ENCODE results near the gene MKNK1.
A peak's percentile ranks its signal among the peaks of the same experiment; 100 is the strongest.

The MKNK1 gene

DNA sequence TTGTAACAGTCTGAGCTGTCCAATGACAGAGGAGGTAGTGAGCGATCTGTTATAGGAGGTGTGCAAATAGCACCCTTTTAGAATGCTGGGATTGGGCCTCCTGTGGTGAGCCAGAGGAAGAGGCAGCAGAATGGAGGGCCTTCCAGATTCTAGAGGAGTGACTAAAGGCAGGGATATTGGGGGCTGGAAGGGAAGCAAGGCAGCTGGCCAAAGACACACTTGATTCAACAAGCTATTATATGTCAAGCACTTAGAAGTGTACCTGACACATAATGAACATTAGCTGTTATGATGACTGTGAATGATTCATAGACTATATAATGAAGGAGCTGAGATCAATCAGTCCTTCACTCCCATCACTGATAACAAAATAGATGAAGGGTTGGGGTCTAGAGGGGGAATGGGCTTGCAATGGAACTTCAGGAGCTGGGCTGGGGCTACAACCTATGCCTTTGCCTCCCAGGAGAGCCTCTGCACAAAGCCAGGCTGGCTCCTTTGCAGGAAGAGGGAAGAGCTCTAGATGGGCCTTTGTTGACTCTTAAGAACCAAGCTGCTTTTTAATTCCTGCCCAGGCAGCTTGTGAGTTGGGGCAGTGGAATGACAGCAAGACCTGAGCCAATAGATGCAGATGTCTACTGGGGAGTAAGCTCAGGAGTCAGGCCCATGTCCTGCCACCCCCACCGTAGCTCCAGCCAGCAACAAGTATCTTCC lies 2.3 kb upstream of the MKNK1 start:
- no peak overlapping the region for H3K4me3 ChIP-seq (ENCODE audit: low read depth, low read length)
- TF ChIP-seq, protein P1, sequence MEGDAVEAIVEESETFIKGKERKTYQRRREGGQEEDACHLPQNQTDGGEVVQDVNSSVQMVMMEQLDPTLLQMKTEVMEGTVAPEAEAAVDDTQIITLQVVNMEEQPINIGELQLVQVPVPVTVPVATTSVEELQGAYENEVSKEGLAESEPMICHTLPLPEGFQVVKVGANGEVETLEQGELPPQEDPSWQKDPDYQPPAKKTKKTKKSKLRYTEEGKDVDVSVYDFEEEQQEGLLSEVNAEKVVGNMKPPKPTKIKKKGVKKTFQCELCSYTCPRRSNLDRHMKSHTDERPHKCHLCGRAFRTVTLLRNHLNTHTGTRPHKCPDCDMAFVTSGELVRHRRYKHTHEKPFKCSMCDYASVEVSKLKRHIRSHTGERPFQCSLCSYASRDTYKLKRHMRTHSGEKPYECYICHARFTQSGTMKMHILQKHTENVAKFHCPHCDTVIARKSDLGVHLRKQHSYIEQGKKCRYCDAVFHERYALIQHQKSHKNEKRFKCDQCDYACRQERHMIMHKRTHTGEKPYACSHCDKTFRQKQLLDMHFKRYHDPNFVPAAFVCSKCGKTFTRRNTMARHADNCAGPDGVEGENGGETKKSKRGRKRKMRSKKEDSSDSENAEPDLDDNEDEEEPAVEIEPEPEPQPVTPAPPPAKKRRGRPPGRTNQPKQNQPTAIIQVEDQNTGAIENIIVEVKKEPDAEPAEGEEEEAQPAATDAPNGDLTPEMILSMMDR (IDR thresholded peaks at IDR 0.05; ENCODE audit: low read depth, low read length) = no peak

DNA sequence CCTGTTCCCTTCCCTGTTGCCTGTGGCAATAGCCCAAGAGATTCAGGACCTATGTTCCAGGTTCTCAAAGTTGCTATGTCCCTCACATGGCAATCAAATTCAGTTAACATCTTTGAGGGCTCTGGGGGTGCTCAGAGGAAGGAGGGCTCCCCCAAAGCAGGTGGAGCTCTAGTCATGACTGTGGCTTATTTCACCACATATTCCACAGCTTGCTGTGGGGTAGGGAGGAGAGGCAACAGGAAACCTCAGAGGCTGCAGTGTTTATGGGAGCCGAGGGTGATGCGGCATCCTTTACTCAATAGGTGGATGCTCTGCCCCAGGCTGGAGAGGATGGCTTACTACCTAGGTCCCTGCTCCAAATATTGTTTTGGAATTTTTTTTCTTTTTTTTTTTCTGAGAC lies 1.2 kb upstream of the MKNK1 start:
- no peak overlapping the region for H3K4me3 ChIP-seq (ENCODE audit: low read depth, low read length)
- TF ChIP-seq, protein P1 (IDR thresholded peaks at IDR 0.05; ENCODE audit: low read depth, low read length) = no peak

DNA sequence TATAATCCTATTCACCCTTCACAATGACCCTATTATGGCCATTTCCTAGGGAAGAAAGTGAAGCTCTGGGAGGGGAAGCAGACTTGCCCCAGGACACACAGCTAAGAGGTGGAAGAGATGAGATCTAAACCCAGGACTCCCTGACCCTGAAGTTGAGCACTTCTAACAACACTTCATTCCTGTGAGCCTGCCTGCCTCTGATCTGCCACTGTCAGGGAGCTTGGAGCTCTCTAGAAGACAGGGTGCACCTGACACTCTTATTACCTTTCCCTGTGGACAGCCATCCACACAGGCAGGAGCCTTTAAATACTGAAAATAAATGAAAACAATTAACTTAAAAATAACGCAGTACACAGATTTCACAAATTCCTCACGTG lies 599 bp downstream of the MKNK1 start:
- TF ChIP-seq, protein P1 (IDR thresholded peaks at IDR 0.05; ENCODE audit: low read depth, low read length) = no peak
- H3K4me3 ChIP-seq (ENCODE audit: low read depth, low read length) = peak overlapping the region; percentile 84

DNA sequence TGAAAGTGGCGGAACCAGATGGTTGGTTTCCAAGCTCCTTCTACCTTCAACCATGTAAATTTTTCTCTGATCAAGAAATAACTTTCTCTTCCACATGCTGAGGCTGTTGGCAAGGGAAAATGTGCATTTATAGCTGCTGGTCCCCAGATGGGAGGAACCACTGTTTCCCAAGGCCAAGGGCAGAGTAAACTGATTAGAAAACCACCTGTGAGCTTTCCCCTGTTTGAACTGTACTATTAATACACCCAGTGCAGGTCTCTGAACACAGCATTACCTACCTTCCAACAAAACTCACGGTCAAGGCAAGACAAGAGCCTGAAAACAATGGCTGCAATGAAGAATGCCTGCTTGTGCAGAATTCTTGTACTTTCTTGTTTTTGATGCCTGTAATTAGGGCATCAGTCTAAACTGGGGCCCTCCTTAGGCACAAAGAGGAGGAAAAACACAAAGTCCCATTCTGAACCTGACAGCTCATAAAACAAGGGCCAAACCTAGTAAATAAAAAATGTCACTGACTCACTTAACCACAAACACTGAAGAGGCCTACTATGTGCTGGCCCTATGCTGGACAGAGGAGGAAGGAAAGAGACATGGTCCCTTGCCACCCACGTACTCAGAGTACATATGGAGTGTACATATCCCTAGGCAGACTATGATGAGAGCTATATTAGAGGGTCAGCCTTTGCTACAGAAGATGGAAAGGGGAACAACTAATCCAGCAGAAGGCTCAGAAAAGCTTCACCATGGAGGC lies 2.6 kb downstream of the MKNK1 start:
- TF ChIP-seq, protein P1 (IDR thresholded peaks at IDR 0.05; ENCODE audit: low read depth, low read length) = no peak

DNA sequence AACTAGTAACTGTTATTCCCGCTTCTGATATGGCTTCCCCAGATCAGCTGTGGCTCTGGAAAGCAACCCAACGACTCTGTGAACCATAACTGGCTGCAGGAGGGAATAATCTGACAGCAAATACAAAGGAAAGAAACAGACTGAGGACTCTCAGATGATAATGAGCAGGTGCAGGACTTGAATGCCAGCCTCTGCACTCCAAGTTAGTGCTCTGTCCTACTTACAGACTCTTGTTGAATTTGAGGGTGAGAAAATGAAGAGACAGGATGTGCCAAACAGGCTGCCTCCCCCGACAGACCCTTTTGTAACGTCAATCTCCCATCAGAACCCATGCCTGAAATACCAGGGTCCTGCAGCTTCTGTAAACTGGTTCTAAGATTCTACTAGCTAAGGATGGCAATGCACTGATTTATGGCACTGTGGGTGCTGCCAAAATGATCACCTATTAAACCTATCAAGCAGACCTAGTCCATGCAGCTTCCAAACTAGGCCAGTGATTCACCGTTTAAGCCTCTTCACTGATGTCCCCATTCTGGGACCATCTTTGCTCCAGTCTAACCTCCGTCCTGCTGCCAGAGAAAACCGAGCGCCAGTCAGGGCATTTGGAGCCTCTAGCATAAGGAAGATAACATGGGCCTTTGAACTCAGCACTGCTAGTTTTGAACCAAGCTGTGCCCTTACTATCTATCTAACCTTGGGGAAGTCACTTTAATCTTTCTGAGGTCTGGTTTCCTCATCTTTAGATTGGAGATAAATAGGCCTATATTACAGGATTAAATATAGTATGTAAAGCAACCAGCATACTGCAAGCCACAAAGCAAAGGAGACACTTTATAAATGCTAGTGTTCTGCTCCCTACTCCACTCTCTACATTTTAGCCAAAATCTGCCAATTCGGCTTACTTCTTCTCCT lies 4.8 kb downstream of the MKNK1 start:
- TF ChIP-seq, protein P1 (IDR thresholded peaks at IDR 0.05; ENCODE audit: low read depth, low read length) = no peak
- H3K4me3 ChIP-seq (ENCODE audit: low read depth, low read length) = no peak overlapping the region

More for the DNA sequence above, 2.6 kb downstream of the MKNK1 start:
- no peak overlapping the region for H3K4me3 ChIP-seq (ENCODE audit: low read depth, low read length)

DNA sequence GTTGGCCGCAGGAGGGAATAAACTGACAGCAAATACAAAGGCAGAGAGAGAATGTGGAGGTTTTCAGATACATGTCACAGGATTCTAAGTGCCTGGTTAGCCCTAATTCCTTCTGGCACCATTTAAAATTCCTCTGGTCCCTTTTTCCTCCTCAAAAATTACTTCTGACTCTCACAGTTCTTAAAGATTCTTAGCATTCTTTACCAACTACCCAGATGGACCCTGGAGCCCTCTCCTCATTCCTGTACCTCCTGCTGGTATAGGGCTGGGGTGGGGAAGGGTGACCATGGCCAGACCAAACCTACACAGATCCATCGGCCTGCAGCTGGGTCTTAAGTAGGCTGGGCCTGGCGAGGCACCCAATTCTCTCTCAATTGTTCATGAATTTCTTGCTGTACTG lies 7.2 kb downstream of the MKNK1 start:
- no peak overlapping the region for H3K4me3 ChIP-seq (ENCODE audit: low read depth, low read length)

More for the DNA sequence above, 7.2 kb downstream of the MKNK1 start:
- TF ChIP-seq, protein P1 (IDR thresholded peaks at IDR 0.05; ENCODE audit: low read depth, low read length) = no peak

All from WI38 (cell line).